K562 (cell line): Measurements from ENCODE around the gene HLCS. TPM values are rescaled to one million over a fixed set of nuclear protein-coding genes. Genes with fewer than 3 reads are reported as not detected.

Experiments
- CBX5 ChIP-seq: IDR thresholded peaks from 2 replicates; pipeline ENCODE4 v1.6.1; 2014; ENCODE audit warnings: low read depth, borderline replicate concordance
- E2F3 ChIP-seq: fragments of 250-450 bp; sonication (Bioruptor Pico); IDR thresholded peaks from 2 replicates; pipeline ENCODE4 v1.4.0; 2020; ENCODE audit warnings: mild to moderate bottlenecking
- HEY1 ChIP-seq: fragments of 250-450 bp; sonication (Bioruptor Pico); IDR thresholded peaks from 2 replicates; pipeline ENCODE4 v1.5.0; 2020; ENCODE audit warnings: mild to moderate bottlenecking, moderate library complexity, borderline replicate concordance
- NKRF ChIP-seq: fragments of 450-650 bp; IDR thresholded peaks from 2 replicates; pipeline ENCODE4 v1.6.1; 2016; ENCODE audit warnings: borderline replicate concordance
- PHB ChIP-seq: fragments of 250-450 bp; sonication (Bioruptor Pico); IDR thresholded peaks from 2 replicates; pipeline ENCODE4 v1.5.0; 2021
- POLR2G ChIP-seq: fragments of 200-400 bp; formaldehyde crosslinking; IDR thresholded peaks from 2 replicates; pipeline ENCODE4 v1.6.1; 2017; ENCODE audit warnings: low read depth, mild to moderate bottlenecking, antibody characterized with exemption, low read length, moderate library complexity
- PRMT5 ChIP-seq: sonication (generic); formaldehyde crosslinking; IDR thresholded peaks from 2 replicates; pipeline ENCODE4 v1.5.0; 2020; ENCODE audit warnings: missing genetic modification reagents
- TCFL5 ChIP-seq: fragments of 250-450 bp; sonication (Bioruptor Pico); conservative IDR thresholded peaks from 2 replicates; pipeline ENCODE4 v1.6.1; 2021; ENCODE audit warnings: mild to moderate bottlenecking, moderate library complexity, matching md5 sums
- ZBTB7A ChIP-seq: IDR thresholded peaks from 2 replicates; pipeline ENCODE4 v1.6.1; 2011; ENCODE audit warnings: low read depth, mild to moderate bottlenecking, low read length, moderate library complexity, borderline replicate concordance; ENCODE audit not compliant: control insufficient read depth
- ZNF384 ChIP-seq: IDR thresholded peaks from 2 replicates; pipeline ENCODE4 v1.6.1; 2012; ENCODE audit warnings: low read depth, low read length, improper control_type of control experiment
- polyA plus RNA-seq, 8 experiments: library from polyadenylated mRNA; depleted of rRNA in 4 of 8; stranded (reverse) in 5 of 8; unstranded in 3 of 8; fragments of >200 nt; fragmentation: Nextera tagmentation in 2 of 8; fragmentation: Illumina TruSeq in 1 of 8; extraction: Ambion mirVana in 2 of 8; extraction: Trizol in 1 of 8; gene quantifications; 2 replicates each; pipeline versions ENCODE4 v1.2.1 to v1.2.3, GENCODE V29; 2011 to 2014; ENCODE audit warnings: inconsistent platforms in 1 of 8, missing spikeins in 1 of 8
- total RNA-seq, 7 experiments: library from RNA; depleted of rRNA in 6 of 7; stranded (reverse); fragments of >200 nt in 6 of 7; fragmentation: Illumina TruSeq in 2 of 7; extraction: Trizol in 2 of 7; gene quantifications; 2 replicates each; pipeline versions ENCODE4 v1.2.1 to v1.2.3, GENCODE V29; 2011 to 2021; ENCODE audit warnings: low replicate concordance in 1 of 7
- TF ChIP-seq, protein P1 (sequence below): fragments of 450-650 bp; formaldehyde crosslinking; IDR thresholded peaks from 2 replicates; pipeline ENCODE4 v1.4.0; 2022; ENCODE audit warnings: missing genetic modification characterization
- TF ChIP-seq, protein P2 (sequence below), 2 experiments: fragments of 450-650 bp in 1 of 2; IDR thresholded peaks; 2 replicates each; pipeline ENCODE4 v1.6.1; 2011 to 2017; ENCODE audit warnings: low read depth in 2 of 2, antibody characterized with exemption in 1 of 2, borderline replicate concordance in 1 of 2, low read length in 1 of 2, mild to moderate bottlenecking in 1 of 2, mixed read lengths in 1 of 2; ENCODE audit not compliant: control insufficient read depth in 1 of 2
- TF ChIP-seq, protein P3 (sequence below): sonication (generic); formaldehyde crosslinking; IDR thresholded peaks from 2 replicates; pipeline ENCODE4 v1.8.0; 2022; ENCODE audit warnings: mild to moderate bottlenecking, missing genetic modification reagents, borderline replicate concordance
- TF ChIP-seq, protein P4 (sequence below): IDR thresholded peaks from 2 replicates; pipeline ENCODE4 v1.6.1; 2011; ENCODE audit not compliant: insufficient read length; ENCODE audit errors: extremely low read depth

HLCS gene
- total and polyA plus RNA-seq, 9 of the 15 experiments (the other 6 are each of a cell fraction or from before 2014, with no cell fraction given) = 3.0 to 21.5 (median 17.1) TPM

DNA sequence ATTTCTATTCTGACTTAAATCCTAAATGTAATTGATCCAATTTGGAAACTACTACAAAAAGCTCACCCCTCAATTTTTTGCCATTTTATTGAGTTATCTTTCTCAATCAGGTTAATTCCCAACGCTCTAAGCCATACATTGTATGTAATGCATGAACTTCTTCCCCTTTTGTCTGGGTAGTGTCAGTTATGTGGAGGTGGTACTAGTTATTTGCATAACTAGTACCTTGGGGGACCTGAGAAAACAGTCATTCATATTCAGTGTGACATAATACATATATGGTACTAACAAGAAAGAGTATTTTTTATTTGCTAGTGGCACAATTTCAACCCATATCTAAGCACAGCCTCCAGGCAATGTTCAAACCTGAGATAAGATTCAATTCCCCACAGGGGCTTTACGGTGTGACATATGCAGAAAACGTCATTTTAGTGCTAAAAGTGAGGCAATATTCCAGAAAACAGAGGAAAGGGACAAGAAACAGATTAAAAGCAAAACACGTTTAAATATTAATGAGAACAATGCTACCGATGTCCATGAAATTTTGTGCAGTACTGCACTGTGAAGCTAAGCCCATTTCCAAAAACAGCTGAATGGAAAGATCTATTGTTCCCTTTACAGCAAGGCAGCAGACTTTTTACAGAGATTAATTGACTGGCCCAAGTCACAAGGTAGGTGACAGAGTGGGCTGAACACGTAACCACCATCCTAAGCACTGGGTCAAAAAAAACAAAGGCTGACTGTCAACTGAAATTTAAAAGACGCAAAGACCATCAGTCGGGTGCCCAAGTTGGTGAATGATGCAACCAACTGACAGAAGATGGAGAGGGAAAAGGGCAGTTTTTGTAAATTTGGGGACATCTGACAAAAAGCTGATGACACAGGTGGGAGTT is 1.4 kb downstream of the HLCS start (continued):
- TF ChIP-seq, protein P1, sequence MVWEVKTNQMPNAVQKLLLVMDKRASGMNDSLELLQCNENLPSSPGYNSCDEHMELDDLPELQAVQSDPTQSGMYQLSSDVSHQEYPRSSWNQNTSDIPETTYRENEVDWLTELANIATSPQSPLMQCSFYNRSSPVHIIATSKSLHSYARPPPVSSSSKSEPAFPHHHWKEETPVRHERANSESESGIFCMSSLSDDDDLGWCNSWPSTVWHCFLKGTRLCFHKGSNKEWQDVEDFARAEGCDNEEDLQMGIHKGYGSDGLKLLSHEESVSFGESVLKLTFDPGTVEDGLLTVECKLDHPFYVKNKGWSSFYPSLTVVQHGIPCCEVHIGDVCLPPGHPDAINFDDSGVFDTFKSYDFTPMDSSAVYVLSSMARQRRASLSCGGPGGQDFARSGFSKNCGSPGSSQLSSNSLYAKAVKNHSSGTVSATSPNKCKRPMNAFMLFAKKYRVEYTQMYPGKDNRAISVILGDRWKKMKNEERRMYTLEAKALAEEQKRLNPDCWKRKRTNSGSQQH (CRISPR knock-in tag) = 0 out of 2 replicates have a peak, but pooled peaks have one; percentile 4
- no peak for TF ChIP-seq CBX5
- TF ChIP-seq, protein P2, sequence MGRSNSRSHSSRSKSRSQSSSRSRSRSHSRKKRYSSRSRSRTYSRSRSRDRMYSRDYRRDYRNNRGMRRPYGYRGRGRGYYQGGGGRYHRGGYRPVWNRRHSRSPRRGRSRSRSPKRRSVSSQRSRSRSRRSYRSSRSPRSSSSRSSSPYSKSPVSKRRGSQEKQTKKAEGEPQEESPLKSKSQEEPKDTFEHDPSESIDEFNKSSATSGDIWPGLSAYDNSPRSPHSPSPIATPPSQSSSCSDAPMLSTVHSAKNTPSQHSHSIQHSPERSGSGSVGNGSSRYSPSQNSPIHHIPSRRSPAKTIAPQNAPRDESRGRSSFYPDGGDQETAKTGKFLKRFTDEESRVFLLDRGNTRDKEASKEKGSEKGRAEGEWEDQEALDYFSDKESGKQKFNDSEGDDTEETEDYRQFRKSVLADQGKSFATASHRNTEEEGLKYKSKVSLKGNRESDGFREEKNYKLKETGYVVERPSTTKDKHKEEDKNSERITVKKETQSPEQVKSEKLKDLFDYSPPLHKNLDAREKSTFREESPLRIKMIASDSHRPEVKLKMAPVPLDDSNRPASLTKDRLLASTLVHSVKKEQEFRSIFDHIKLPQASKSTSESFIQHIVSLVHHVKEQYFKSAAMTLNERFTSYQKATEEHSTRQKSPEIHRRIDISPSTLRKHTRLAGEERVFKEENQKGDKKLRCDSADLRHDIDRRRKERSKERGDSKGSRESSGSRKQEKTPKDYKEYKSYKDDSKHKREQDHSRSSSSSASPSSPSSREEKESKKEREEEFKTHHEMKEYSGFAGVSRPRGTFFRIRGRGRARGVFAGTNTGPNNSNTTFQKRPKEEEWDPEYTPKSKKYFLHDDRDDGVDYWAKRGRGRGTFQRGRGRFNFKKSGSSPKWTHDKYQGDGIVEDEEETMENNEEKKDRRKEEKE (IDR thresholded peaks at IDR 0.05; ENCODE audit: borderline replicate concordance in 1 of 2, control insufficient read depth in 1 of 2, low read depth in 2 of 2, low read length in 1 of 2) = no peak
- TF ChIP-seq TCFL5 = no peak
- TF ChIP-seq NKRF = 0 out of 2 replicates have a peak, but pooled peaks have one; percentile 18
- TF ChIP-seq, protein P3, sequence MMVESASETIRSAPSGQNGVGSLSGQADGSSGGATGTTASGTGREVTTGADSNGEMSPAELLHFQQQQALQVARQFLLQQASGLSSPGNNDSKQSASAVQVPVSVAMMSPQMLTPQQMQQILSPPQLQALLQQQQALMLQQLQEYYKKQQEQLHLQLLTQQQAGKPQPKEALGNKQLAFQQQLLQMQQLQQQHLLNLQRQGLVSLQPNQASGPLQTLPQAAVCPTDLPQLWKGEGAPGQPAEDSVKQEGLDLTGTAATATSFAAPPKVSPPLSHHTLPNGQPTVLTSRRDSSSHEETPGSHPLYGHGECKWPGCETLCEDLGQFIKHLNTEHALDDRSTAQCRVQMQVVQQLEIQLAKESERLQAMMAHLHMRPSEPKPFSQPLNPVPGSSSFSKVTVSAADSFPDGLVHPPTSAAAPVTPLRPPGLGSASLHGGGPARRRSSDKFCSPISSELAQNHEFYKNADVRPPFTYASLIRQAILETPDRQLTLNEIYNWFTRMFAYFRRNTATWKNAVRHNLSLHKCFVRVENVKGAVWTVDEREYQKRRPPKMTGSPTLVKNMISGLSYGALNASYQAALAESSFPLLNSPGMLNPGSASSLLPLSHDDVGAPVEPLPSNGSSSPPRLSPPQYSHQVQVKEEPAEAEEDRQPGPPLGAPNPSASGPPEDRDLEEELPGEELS (CRISPR knock-in tag) = no peak
- TF ChIP-seq ZBTB7A = no peak
- peak; percentile 71 for TF ChIP-seq ZNF384
- no peak for TF ChIP-seq PRMT5 (CRISPR knock-in tag)
- no peak for TF ChIP-seq POLR2G
- TF ChIP-seq, protein P4, sequence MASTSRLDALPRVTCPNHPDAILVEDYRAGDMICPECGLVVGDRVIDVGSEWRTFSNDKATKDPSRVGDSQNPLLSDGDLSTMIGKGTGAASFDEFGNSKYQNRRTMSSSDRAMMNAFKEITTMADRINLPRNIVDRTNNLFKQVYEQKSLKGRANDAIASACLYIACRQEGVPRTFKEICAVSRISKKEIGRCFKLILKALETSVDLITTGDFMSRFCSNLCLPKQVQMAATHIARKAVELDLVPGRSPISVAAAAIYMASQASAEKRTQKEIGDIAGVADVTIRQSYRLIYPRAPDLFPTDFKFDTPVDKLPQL = no peak
- TF ChIP-seq PHB (CRISPR knock-in tag) = no peak
- no peak for TF ChIP-seq HEY1 (CRISPR knock-in tag)
- no peak for TF ChIP-seq E2F3 (CRISPR knock-in tag)
